ENCODE results near the gene ITPK1.
A peak's percentile ranks its signal among the peaks of the same experiment; 100 is the strongest.

The ITPK1 gene

GRCh38 chr14:92951912-92952471 lies 163.7 kb downstream of the ITPK1 start:
- peak; percentile 88 for TF ChIP-seq CTCF (conservative IDR thresholded peaks at IDR 0.05; ENCODE audit: low read length)
- peak; percentile 57 for DNase-seq (ENCODE audit: low read depth)
- H3K4me3 ChIP-seq (ENCODE audit: low read length), result no peak overlapping the region

- no peak overlapping the region for H3K4me3 ChIP-seq (ENCODE audit: low read length)
Measured at GRCh38 chr14:92951261-92951660, 164.5 kb downstream of the ITPK1 start.

GRCh38 chr14:92950773-92951172 lies 165.0 kb downstream of the ITPK1 start:
- H3K4me3 ChIP-seq (ENCODE audit: low read length), result no peak overlapping the region
- no peak for DNase-seq (ENCODE audit: low read depth)
- TF ChIP-seq CTCF (conservative IDR thresholded peaks at IDR 0.05; ENCODE audit: low read length), result no peak

More at GRCh38 chr14:92951261-92951660, 164.5 kb downstream of the ITPK1 start:
- no peak for TF ChIP-seq CTCF (conservative IDR thresholded peaks at IDR 0.05; ENCODE audit: low read length)
- DNase-seq (ENCODE audit: low read depth), result no peak

GRCh38 chr14:92950193-92950540 lies 165.6 kb downstream of the ITPK1 start:
- no peak for DNase-seq (ENCODE audit: low read depth)
- no peak overlapping the region for H3K4me3 ChIP-seq (ENCODE audit: low read length)
- no peak for TF ChIP-seq CTCF (conservative IDR thresholded peaks at IDR 0.05; ENCODE audit: low read length)

- no peak overlapping the region for H3K4me3 ChIP-seq (ENCODE audit: low read length)
Measured at GRCh38 chr14:92949496-92950192, 166.1 kb downstream of the ITPK1 start.

GRCh38 chr14:92948647-92949046 lies 167.1 kb downstream of the ITPK1 start:
- no peak for TF ChIP-seq CTCF (conservative IDR thresholded peaks at IDR 0.05; ENCODE audit: low read length)
- no peak overlapping the region for H3K4me3 ChIP-seq (ENCODE audit: low read length)
- no peak for DNase-seq (ENCODE audit: low read depth)

More at GRCh38 chr14:92949496-92950192, 166.1 kb downstream of the ITPK1 start:
- no peak for TF ChIP-seq CTCF (conservative IDR thresholded peaks at IDR 0.05; ENCODE audit: low read length)
- no peak for DNase-seq (ENCODE audit: low read depth)

Measured in AG10803 (cell line).